Bronchial epithelial cell (primary cell): ENCODE measurements around the gene RPL10A. TPM values are rescaled to one million over a fixed set of nuclear protein-coding genes. Genes with fewer than 3 reads are reported as not detected.

Experiments
- DNase-seq: peaks from one replicate; pipeline ENCODE4 v3.0.0-alpha.2; 2010; ENCODE audit warnings: low read depth
- FAIRE-seq: peaks from 2 replicates; lab custom pipeline; 2011; peaks lifted over from hg19 to GRCh38; lab: Jason Lieb, UNC
- H3K27me3 ChIP-seq: 2 replicates; pipeline ENCODE4 v1.5.1; 2011; ENCODE audit warnings: low read length; ENCODE audit not compliant: control insufficient read depth, insufficient read depth
- H3K36me3 ChIP-seq: 2 replicates; pipeline ENCODE4 v1.5.1; 2011; ENCODE audit warnings: low read length; ENCODE audit not compliant: control insufficient read depth, insufficient read depth
- H3K4me3 ChIP-seq: 2 replicates; pipeline ENCODE4 v1.5.1; 2011; ENCODE audit warnings: mild to moderate bottlenecking, low read depth, low read length, control low read depth
- CTCF ChIP-seq: IDR thresholded peaks from 2 replicates; pipeline ENCODE4 v1.5.1; 2011; ENCODE audit warnings: mild to moderate bottlenecking, moderate library complexity, low read length, control low read depth, inconsistent platforms; ENCODE audit not compliant: insufficient read depth, severe bottlenecking
- total RNA-seq: library from RNA; depleted of rRNA; stranded (reverse); fragments of >200 nt; gene quantifications from 2 replicates; pipeline ENCODE4 v1.2.1, GENCODE V29; 2014

The RPL10A gene
- total RNA-seq, 1 donor from 2014 or later, result 1,892 TPM

- TF ChIP-seq CTCF, result no peak
- FAIRE-seq (no peak), DNase-seq (no peak)
- Histone ChIP-seq H3K4me3 (peak overlapping the region; percentile 82), H3K27me3 (peaks cover 1% of the 10 kb centered on the region), H3K36me3 (peaks cover 10% of the 10 kb centered on the region)
These were observed 16.6 kb upstream of the RPL10A start for GRCh38 chr6:35451354-35452182.

GRCh38 chr6:35452183-35453090 is 15.8 kb upstream of the RPL10A start, which contains the start of gene FANCE:
Gene FANCE, plus strand, starts transcription at chr6:35452338. Its CDS starts 208 bp downstream, at chr6:35452546.
- Histone ChIP-seq H3K27me3 (peaks cover 1% of the 10 kb centered on the region), H3K36me3 (peaks cover 16% of the 10 kb centered on the region), H3K4me3 (peak within 1 kb of the TSS; percentile 82)
- DNase-seq (peak; percentile 79), FAIRE-seq (no peak)
- no peak for TF ChIP-seq CTCF

- no peak for DNase-seq
- H3K27me3 ChIP-seq, result peaks cover 1% of the 10 kb centered on the region
- TF ChIP-seq CTCF, result no peak
- H3K4me3 ChIP-seq, result peak overlapping the region; percentile 82
- FAIRE-seq, result no peak
- peaks cover 24% of the 10 kb centered on the region for H3K36me3 ChIP-seq
These were observed 15.0 kb upstream of the RPL10A start for GRCh38 chr6:35453236-35453635.

GRCh38 chr6:35454391-35455110 is 13.7 kb upstream of the RPL10A start:
- peak overlapping the region; percentile 0 for H3K4me3 ChIP-seq
- FAIRE-seq (no peak), DNase-seq (peak; percentile 68)
- H3K27me3 ChIP-seq, result peaks cover 1% of the 10 kb centered on the region
- peaks cover 33% of the 10 kb centered on the region for H3K36me3 ChIP-seq
- no peak for TF ChIP-seq CTCF

- FAIRE-seq, result no peak
- Histone ChIP-seq H3K4me3 (no peak overlapping the region), H3K27me3 (no peaks in the 10 kb centered on the region), H3K36me3 (peaks cover 39% of the 10 kb centered on the region)
- no peak for TF ChIP-seq CTCF
- DNase-seq, result no peak
These were observed 10.3 kb upstream of the RPL10A start for GRCh38 chr6:35457907-35458306.
